HG02678 (cell line): ENCODE data around the gene AQP5.

Experiments
- ATAC-seq: cut with Tn5 transposase; IDR thresholded peaks from one replicate; pipeline ENCODE4 v1.9.1; 2021; ENCODE audit warnings: mild to moderate bottlenecking, moderate library complexity; ENCODE audit not compliant: unreplicated experiment

The AQP5 gene

GRCh38 chr12:49963976-49964815, 2.5 kb downstream of the AQP5 start:
- ATAC-seq, result no peak

GRCh38 chr12:49964849-49965624, 3.4 kb downstream of the AQP5 start:
- no peak for ATAC-seq

GRCh38 chr12:49965836-49966235, 4.2 kb downstream of the AQP5 start:
- ATAC-seq, result no peak

- no peak for ATAC-seq
These were observed 4.9 kb downstream of the AQP5 start for GRCh38 chr12:49966511-49967041.

- peak; percentile 76 for ATAC-seq
These were observed 5.5 kb downstream of the AQP5 start for GRCh38 chr12:49967042-49967776.

GRCh38 chr12:49967777-49968250, 6.1 kb downstream of the AQP5 start:
- no peak for ATAC-seq

- no peak for ATAC-seq
These were observed 6.8 kb downstream of the AQP5 start for GRCh38 chr12:49968471-49968870.

GRCh38 chr12:49969027-49969426, 7.4 kb downstream of the AQP5 start:
- ATAC-seq, result no peak

- no peak for ATAC-seq
These were observed 8.2 kb downstream of the AQP5 start for GRCh38 chr12:49969651-49970429.

GRCh38 chr12:49970658-49971057, 9.0 kb downstream of the AQP5 start:
- no peak for ATAC-seq

GRCh38 chr12:49971141-49971540, 9.5 kb downstream of the AQP5 start:
- no peak for ATAC-seq

GRCh38 chr12:49972129-49972528, 10.5 kb downstream of the AQP5 start:
- no peak for ATAC-seq

- ATAC-seq, result no peak
These were observed 11.1 kb downstream of the AQP5 start, which contains the start of gene AQP6 for GRCh38 chr12:49972641-49973360. Gene AQP6 (plus strand): TSS chr12:49972947. CDS start chr12:49973174, 227 bp downstream.

GRCh38 chr12:49973361-49973830, 11.7 kb downstream of the AQP5 start:
- no peak for ATAC-seq

GRCh38 chr12:49974231-49974675, 12.6 kb downstream of the AQP5 start:
- no peak for ATAC-seq

- ATAC-seq, result no peak
These were observed 13.1 kb downstream of the AQP5 start for GRCh38 chr12:49974677-49975317.

GRCh38 chr12:49975318-49975761, 13.7 kb downstream of the AQP5 start:
- no peak for ATAC-seq

GRCh38 chr12:49976557-49976956, 14.9 kb downstream of the AQP5 start:
- no peak for ATAC-seq

- ATAC-seq, result no peak
These were observed 16.5 kb downstream of the AQP5 start for GRCh38 chr12:49978125-49978524.
